Neuronal stem cell (in vitro differentiated cells): ENCODE data around the gene TCF15.

Experiments
- DNase-seq: peaks from one replicate; pipeline ENCODE4 v3.0.0-alpha.2; 2013; ENCODE audit warnings: low spot score
- H2AFZ ChIP-seq: one replicate; pipeline ENCODE4 v1.6.1; 2013; ENCODE audit warnings: mild to moderate bottlenecking, low read length, inconsistent platforms
- H2AK5ac ChIP-seq: 2 replicates; pipeline ENCODE4 v1.6.1; 2013; ENCODE audit warnings: low read depth, mild to moderate bottlenecking, inconsistent platforms, low read length, moderate library complexity, mixed read lengths
- H2BK120ac ChIP-seq: 2 replicates; pipeline ENCODE4 v1.6.1; 2013; ENCODE audit warnings: low read depth, mild to moderate bottlenecking, inconsistent platforms, low read length, moderate library complexity, mixed read lengths
- H2BK12ac ChIP-seq: one replicate; pipeline ENCODE4 v1.6.1; 2013; ENCODE audit warnings: low read length, inconsistent platforms
- H2BK15ac ChIP-seq: 2 replicates; pipeline ENCODE4 v1.6.1; 2013; ENCODE audit warnings: mild to moderate bottlenecking, low read length, inconsistent platforms, mixed read lengths
- H2BK5ac ChIP-seq: one replicate; pipeline ENCODE4 v1.6.1; 2013; ENCODE audit warnings: inconsistent platforms, mild to moderate bottlenecking, low read length, moderate library complexity
- H3K14ac ChIP-seq: one replicate; pipeline ENCODE4 v1.6.1; 2013; ENCODE audit warnings: low read length, inconsistent platforms
- H3K18ac ChIP-seq: 2 replicates; pipeline ENCODE4 v1.6.1; 2013; ENCODE audit warnings: low read length, inconsistent platforms
- H3K23ac ChIP-seq: 2 replicates; pipeline ENCODE4 v1.6.1; 2013; ENCODE audit warnings: low read depth, mild to moderate bottlenecking, mixed read lengths, low read length, inconsistent platforms; ENCODE audit not compliant: poor library complexity
- H3K27ac ChIP-seq: replicated peaks from 3 replicates; pipeline ENCODE4 v1.5.1; 2013; ENCODE audit warnings: low read length, inconsistent platforms
- H3K27me3 ChIP-seq, 3 experiments: 2 replicates each; pipeline ENCODE4 v1.6.1; 2013; ENCODE audit warnings: low read length in 3 of 3, mild to moderate bottlenecking in 2 of 3, inconsistent platforms in 1 of 3, low read depth in 1 of 3, mixed read lengths in 1 of 3, moderate library complexity in 1 of 3; ENCODE audit not compliant: control insufficient read depth in 3 of 3, insufficient read depth in 3 of 3
- H3K36me3 ChIP-seq, 2 donors: replicated peaks in 1 of 2; 2 replicates each; pipeline ENCODE4 v1.6.1; 2013; ENCODE audit warnings: low read length in 2 of 2; ENCODE audit not compliant: control insufficient read depth in 2 of 2, insufficient read depth in 2 of 2
- H3K4ac ChIP-seq: 2 replicates; pipeline ENCODE4 v1.6.1; 2013; ENCODE audit warnings: inconsistent platforms, mild to moderate bottlenecking, low read length, moderate library complexity
- H3K4me1 ChIP-seq, 2 donors: 1 replicate in 1 of 2; 2 replicates in 1 of 2; pipeline ENCODE4 v1.6.1; 2013; ENCODE audit warnings: low read length in 2 of 2, low read depth in 1 of 2; ENCODE audit not compliant: control insufficient read depth in 2 of 2, insufficient read depth in 1 of 2
- H3K4me2 ChIP-seq: one replicate; pipeline ENCODE4 v1.6.1; 2013; ENCODE audit warnings: mild to moderate bottlenecking, low read length, inconsistent platforms; ENCODE audit not compliant: insufficient read depth, poor library complexity, severe bottlenecking
- H3K4me3 ChIP-seq, 2 donors: 2 replicates each; pipeline ENCODE4 v1.5.1; 2013; ENCODE audit warnings: low read length in 2 of 2, mild to moderate bottlenecking in 2 of 2, inconsistent platforms in 1 of 2, moderate library complexity in 1 of 2
- H3K79me1 ChIP-seq: one replicate; pipeline ENCODE4 v1.6.1; 2013; ENCODE audit warnings: low read depth, mild to moderate bottlenecking, inconsistent platforms, low read length, moderate library complexity
- H3K9ac ChIP-seq: one replicate; pipeline ENCODE4 v1.6.1; 2013; ENCODE audit warnings: mild to moderate bottlenecking, low read depth, low read length, inconsistent platforms; ENCODE audit not compliant: poor library complexity
- H3K9me3 ChIP-seq, 2 donors: replicated peaks in 1 of 2; 2 replicates each; pipeline versions ENCODE3 to v1.6.1; 2013; ENCODE audit warnings: low read length in 2 of 2, mild to moderate bottlenecking in 2 of 2, inconsistent platforms in 1 of 2, low read depth in 1 of 2, mixed read lengths in 1 of 2, moderate library complexity in 1 of 2; ENCODE audit not compliant: control insufficient read depth in 2 of 2, insufficient read depth in 1 of 2
- H4K8ac ChIP-seq: one replicate; pipeline ENCODE4 v1.6.1; 2013; ENCODE audit warnings: low read depth, mild to moderate bottlenecking, inconsistent platforms, low read length, moderate library complexity
- H4K91ac ChIP-seq: one replicate; pipeline ENCODE4 v1.6.1; 2013; ENCODE audit warnings: low read length, low read depth, mild to moderate bottlenecking, inconsistent platforms; ENCODE audit not compliant: poor library complexity
- WGBS, 2 donors: extraction: QIAGEN DNeasy Blood & Tissue Kit; methylation state at CpG; one replicate each; pipeline ENCODE4 v1.1.7; 2013; ENCODE audit warnings: missing lambda C conversion rate in 2 of 2, mixed read lengths in 1 of 2; ENCODE audit not compliant: insufficient read length in 2 of 2, insufficient replicate concordance in 1 of 2; ENCODE audit errors: extremely low coverage in 2 of 2; 5-methylcytosine and 5-hydroxymethylcytosine counted together

Gene TCF15

DNA sequence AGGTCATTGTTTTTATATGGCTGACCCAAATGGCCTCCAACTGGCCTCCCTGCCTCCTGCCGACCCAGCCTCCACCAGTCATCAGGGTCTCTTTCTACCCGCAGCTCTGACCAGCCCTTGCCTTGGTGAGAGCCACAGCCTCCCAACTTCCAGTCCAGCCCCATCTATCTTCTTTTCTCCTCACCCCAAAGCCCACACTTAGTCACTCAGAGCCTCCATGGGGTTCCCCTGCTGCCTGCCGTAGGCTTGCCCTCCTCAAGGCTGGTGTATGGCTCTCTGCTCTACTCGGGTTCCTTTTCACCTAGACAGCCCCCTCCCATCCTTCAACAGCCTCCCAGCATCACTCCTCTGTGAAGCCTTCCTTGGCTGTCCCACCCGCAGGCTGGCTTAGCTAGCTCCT is 18.2 kb downstream of the TCF15 start:
- no CpG with 5 or more reads among the region's 5 CpGs for WGBS, 2 donors

GRCh38 chr20:588932-589672 is 21.0 kb downstream of the TCF15 start:
- no peaks in the 10 kb centered on the region for H3K36me3 ChIP-seq
- peaks cover 0 to 1% of the 10 kb centered on the region in 2 donors for H3K4me1 ChIP-seq
- H3K4ac ChIP-seq, result no peak overlapping the region
- no peak overlapping the region for H3K9ac ChIP-seq
- peaks cover 0 to 26% (median 0%) of the 10 kb centered on the region in 3 experiments for H3K27me3 ChIP-seq
- no peaks in the 10 kb centered on the region for H3K79me1 ChIP-seq
- no peak overlapping the region for H2AFZ ChIP-seq
- no peak for DNase-seq
- H4K8ac ChIP-seq, result no peak overlapping the region
- H2AK5ac ChIP-seq, result peak overlapping the region; percentile 13
- H2BK15ac ChIP-seq, result no peak overlapping the region
- no peak overlapping the region for H3K18ac ChIP-seq
- H3K9me3 ChIP-seq, result no peaks in the 10 kb centered on the region
- no peak overlapping the region for H3K23ac ChIP-seq
- no peak overlapping the region for H3K4me3 ChIP-seq
- H2BK5ac ChIP-seq, result no peak overlapping the region
- H4K91ac ChIP-seq, result no peak overlapping the region
- no peak overlapping the region for H2BK120ac ChIP-seq
- no CpG with 5 or more reads among the region's 10 CpGs for WGBS, 2 donors
- no peak overlapping the region for H3K27ac ChIP-seq
- H3K4me2 ChIP-seq, result no peak overlapping the region
- H2BK12ac ChIP-seq, result no peak overlapping the region
- no peak overlapping the region for H3K14ac ChIP-seq

More for the DNA sequence above, 18.2 kb downstream of the TCF15 start:
- Histone ChIP-seq H3K79me1 (no peaks in the 10 kb centered on the region), H3K4me1 (no peaks in the 10 kb centered on the region), H3K27me3 (peaks cover 0 to 22% (median 0%) of the 10 kb centered on the region in 3 experiments), H2AFZ (no peak overlapping the region), H3K18ac (peak overlapping the region; percentile 2), H2BK12ac (no peak overlapping the region), H3K4me3 (no peak overlapping the region), H3K4ac (no peak overlapping the region), H3K14ac (no peak overlapping the region), H3K23ac (no peak overlapping the region), H3K36me3 (no peaks in the 10 kb centered on the region), H4K8ac (no peak overlapping the region), H2BK5ac (no peak overlapping the region), H2AK5ac (no peak overlapping the region), H3K9ac (no peak overlapping the region), H2BK15ac (no peak overlapping the region), H4K91ac (no peak overlapping the region), H3K9me3 (no peaks in the 10 kb centered on the region), H3K27ac (no peak overlapping the region), H2BK120ac (no peak overlapping the region), H3K4me2 (no peak overlapping the region)
- DNase-seq, result no peak

GRCh38 chr20:588476-588875 is 21.6 kb downstream of the TCF15 start:
- Histone ChIP-seq H3K18ac (no peak overlapping the region), H2BK12ac (no peak overlapping the region), H3K9me3 (no peaks in the 10 kb centered on the region), H2BK5ac (no peak overlapping the region), H2BK15ac (no peak overlapping the region), H3K36me3 (no peaks in the 10 kb centered on the region), H2BK120ac (no peak overlapping the region), H2AFZ (no peak overlapping the region), H3K4me2 (no peak overlapping the region), H3K79me1 (no peaks in the 10 kb centered on the region), H4K91ac (no peak overlapping the region), H3K27me3 (peaks cover 0 to 26% (median 0%) of the 10 kb centered on the region in 3 experiments), H2AK5ac (no peak overlapping the region), H3K4ac (no peak overlapping the region), H3K23ac (no peak overlapping the region), H3K9ac (no peak overlapping the region), H3K4me1 (peaks cover 0 to 1% of the 10 kb centered on the region in 2 donors), H4K8ac (no peak overlapping the region), H3K4me3 (no peak overlapping the region), H3K27ac (no peak overlapping the region), H3K14ac (no peak overlapping the region)
- WGBS, 2 donors, result no CpG with 5 or more reads among the region's 3 CpGs
- no peak for DNase-seq

GRCh38 chr20:584971-585301 is 25.2 kb downstream of the TCF15 start:
- Histone ChIP-seq H2AK5ac (no peak overlapping the region), H3K14ac (no peak overlapping the region), H2BK15ac (no peak overlapping the region), H3K23ac (no peak overlapping the region), H2AFZ (no peak overlapping the region), H3K27ac (no peak overlapping the region), H3K4me3 (no peak overlapping the region), H3K4ac (no peak overlapping the region), H4K91ac (no peak overlapping the region), H3K9me3 (no peaks in the 10 kb centered on the region), H4K8ac (no peak overlapping the region), H3K4me1 (peaks cover 0 to 1% of the 10 kb centered on the region in 2 donors), H3K4me2 (no peak overlapping the region), H3K27me3 (peaks cover 0 to 10% (median 0%) of the 10 kb centered on the region in 3 experiments), H3K9ac (no peak overlapping the region), H2BK5ac (no peak overlapping the region), H3K79me1 (no peaks in the 10 kb centered on the region), H2BK120ac (no peak overlapping the region), H3K18ac (no peak overlapping the region), H2BK12ac (no peak overlapping the region), H3K36me3 (no peaks in the 10 kb centered on the region)
- WGBS, 2 donors, result no CpG with 5 or more reads among the region's 7 CpGs
- no peak for DNase-seq
